NCI-H2081 treated with DMSO at 0.1 percent for 48 hours (cell line): Measurements from ENCODE around the gene CR2.
"Not testable (repeated sequence)": the region's sequence is repeated elsewhere in the genome, so short reads cannot be mapped to it uniquely, and the experiment has no call there.

ENCODE experiments used
- DNase-seq: peaks from one replicate; lab custom pipeline; 2025; lab: John Stamatoyannopoulos, UW

The CR2 gene

DNA sequence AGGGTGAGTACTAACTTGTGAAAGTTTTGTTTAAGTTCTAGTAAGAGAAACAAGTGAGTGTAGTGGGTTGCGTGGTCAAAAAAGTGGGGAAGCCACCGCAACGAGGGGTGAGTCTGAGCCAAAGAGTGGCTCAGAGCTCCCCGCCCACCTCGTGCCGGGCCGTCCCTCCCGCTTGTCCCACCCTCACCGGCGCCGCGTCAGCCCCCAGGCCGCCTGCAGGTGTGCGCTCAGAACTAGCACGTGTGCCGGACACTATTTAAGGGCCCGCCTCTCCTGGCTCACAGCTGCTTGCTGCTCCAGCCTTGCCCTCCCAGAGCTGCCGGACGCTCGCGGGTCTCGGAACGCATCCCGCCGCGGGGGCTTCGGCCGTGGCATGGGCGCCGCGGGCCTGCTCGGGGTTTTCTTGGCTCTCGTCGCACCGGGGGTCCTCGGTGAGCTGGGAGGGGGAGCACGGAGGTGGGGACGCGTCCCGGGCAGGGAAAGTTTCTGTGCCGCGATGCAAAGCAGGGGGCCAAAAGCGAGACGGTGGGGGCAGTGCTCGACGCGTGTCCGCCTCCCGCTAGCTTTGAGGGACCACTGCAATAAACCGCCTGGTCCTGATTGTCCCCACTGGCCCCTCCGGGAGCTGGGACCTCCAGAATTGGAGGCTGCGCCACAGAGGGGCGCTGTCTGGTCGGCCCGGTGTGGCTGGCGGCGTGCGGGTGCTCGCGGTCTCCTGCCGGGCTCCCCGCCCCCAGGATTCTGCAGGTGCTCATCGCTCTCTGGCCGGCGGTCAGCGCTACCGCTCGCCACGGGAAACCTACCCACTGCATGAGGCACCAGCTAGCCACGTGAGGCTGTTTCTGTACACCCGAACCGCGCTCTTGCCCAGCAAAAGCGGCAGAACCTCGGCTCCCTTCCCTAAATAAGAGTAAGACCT, at the start of gene CR2:
CR2 (plus strand) TSS at position 283 of the 919 bp plus-strand sequence; CDS start at position 374, 91 bp downstream.
- DNase-seq = peak; percentile 11

DNA sequence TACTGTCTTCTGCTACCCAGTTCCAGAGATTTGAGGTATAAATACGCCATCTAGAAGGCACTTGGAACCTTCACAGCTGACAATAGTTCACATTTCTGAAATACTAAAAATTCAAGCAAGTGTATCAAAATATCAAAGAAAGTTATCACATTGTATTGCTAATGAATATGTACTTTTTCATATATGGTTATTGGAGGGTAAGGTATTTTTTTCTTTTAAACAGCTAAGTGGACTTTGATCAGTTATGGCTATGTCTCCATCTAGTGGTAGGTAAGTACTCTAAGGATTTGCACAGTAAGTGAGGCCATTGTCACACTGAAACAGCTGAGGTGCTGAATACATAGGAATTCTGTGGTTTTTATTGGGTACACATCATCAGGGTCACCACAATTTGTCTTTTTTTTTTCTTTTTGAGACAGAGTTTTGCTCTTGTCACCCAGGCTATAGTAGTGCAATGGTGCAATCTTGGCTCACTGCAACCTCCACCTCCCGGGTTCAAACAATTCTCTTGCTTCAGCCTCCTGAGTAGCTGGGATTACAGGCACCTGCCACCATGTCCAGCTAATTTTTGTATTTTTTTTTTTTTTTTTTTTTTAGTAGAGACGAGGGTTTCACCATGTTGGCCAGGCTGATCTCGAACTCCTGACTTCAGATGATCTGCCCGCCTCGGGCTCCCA, 49.1 kb upstream of the CR2 start:
- DNase-seq = peak; percentile 56

DNA sequence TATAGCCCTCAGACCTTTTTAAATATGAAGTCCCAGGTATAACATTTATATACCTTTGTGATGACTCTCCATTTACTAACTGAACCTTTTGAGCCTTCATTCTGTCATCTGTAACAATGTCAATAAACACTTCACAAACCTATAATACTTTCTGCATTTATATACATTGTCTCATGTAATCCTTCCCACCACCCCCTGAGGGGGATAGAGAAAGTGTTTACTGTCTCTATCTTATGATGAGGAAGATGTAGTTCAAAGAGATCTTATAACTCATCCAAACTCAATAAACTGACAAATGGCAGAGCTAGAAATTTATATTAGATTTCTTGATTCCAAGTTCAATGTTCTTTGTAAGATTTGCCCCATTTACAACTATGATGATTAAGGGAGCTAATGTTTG, 48.3 kb upstream of the CR2 start:
- no peak for DNase-seq

DNA sequence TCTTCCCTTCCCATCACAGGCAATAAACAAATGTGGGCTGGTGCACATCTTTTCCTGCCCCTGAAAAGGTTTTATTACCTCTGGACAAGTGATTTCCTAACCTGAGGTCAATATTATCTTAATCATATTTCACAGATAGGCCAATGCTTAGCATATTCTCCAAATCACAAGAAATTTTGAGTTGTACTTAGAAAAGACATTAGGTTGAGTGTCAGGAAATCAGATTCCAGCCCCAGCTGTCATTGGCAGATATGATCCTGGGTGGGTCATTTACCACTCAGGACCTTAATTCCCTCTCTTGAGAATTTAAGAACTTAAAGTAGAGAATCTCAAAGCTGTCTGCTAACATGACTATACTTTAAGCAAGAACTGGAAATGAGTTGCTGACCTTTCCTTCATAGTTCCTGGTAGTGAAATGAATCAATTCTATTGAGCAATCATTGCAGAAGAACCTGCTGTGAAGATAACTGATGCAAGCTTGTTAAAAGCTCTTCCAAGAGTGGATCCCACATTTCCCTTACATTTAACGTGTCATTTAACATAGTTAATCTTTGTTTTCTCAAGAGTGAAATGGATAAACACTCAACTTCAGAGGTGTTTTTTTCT, 46.4 kb upstream of the CR2 start:
- no peak for DNase-seq

DNA sequence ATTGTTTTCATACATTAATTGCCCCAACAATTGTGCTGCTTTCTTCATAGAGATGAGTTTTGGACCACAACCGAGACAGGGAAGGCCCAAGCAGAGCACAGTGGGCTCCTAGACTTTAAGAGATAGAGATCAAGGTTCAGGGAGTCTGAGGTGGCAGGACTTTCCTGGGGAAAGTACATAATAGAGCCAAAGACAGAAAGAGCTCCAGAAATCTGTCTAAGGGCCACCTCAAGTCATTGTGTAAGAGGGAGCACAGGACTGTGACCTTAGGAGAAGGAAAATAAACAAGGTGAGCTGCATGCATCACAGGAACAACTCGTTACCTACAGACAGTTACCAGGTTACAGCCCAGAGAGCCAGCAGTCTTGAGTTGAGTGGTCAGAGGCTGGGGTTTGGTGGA, 41.3 kb upstream of the CR2 start:
- DNase-seq = no peak

DNA sequence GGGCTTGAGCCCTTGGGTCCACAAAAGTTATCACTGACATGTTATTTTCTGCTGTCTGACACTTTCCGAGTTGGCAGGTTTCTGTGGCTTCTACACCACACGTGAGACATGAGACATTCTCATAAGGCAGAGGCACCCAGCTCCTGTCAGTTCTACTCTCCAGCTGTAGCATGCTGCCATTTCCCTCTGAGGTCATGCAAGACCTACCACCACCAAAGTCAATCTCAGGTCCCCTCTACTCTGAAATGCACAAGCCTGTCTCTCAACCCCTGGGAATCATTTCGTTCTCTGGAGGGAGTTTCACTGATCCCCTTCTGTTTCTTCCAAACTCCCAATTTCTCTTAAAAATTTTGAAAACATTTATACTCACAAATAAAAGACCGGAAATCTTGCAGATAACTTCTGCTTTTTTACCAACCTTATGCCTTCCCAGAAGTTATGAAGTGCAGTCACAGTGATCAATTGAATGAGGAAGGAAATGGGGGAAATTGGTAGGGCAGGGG, 39.5 kb upstream of the CR2 start:
- no peak for DNase-seq

DNA sequence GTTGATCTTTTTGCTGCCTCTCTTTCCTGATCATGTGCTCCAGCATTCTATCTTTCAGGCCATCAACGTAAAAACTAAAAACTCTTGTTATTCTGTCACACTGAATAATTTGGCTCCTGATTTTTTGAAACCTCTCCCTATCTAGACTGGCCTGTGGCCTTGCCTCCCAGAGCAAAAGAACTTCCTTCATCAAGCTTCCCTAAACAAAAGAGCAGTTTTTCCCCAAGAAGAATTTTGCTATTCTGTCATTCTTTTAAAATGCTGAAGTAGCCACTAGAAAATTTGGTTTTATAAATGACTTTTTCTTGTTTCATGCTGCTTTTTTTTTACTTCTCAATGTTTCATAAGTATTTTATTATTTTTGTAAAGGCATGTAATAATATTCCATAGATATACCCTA, 37.1 kb upstream of the CR2 start:
- DNase-seq = no peak

DNA sequence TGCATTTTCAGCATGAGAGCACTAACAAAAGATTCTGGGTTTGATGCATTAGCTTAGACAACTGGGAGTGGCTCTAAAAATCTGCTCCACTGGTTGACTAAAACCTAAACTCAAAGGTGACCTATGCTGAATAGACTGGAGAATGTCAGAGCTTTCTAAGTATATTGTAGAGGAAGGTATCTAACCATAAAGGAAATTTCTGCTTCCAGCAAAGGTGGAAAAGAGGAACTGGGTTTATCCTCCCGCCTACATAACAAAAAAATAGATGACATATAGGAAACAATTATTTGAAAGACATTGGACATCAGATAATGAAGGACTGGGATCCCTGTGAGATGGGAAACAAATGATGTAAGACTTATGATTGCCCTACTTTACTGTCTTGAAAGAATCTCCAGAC, 35.8 kb upstream of the CR2 start:
- no peak for DNase-seq

DNA sequence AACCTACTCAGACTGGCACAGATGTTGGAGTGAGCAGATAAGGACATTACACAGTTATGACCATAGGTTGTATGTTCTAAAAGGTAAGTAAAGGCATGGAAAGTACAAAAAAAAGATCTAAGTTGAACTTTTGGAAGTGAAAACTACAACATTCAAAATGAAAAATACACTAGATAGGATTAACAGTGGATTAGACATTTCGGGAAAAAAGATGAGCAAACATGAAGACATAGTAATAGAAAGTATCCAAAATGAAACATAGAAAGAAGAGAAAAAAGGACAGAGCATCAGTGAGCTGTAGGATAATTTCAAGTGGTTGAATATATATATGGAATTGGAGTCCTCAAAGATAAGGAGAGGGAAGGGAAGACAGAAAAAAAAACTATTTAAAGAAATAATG, 34.0 kb upstream of the CR2 start:
- no peak for DNase-seq

DNA sequence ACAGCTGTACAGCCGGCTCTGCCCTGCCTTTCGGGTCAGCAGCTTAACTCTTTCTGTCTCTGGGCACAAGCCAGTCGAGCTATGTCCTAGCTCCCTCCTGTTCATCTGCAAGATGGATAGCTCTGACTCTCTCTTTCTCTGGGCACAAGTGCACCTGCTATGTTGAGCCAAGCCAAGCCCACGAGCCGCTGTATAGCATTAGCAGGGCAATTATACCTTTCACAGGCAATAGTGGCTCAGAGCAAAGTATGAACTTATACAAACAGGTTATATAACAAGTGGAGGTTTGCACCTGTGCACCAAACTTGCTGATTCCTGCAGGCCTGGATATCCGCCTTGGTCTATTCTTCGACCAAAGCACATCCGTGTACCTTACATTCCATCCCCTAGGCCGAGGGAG, 33.0 kb upstream of the CR2 start:
- DNase-seq = no peak

DNA sequence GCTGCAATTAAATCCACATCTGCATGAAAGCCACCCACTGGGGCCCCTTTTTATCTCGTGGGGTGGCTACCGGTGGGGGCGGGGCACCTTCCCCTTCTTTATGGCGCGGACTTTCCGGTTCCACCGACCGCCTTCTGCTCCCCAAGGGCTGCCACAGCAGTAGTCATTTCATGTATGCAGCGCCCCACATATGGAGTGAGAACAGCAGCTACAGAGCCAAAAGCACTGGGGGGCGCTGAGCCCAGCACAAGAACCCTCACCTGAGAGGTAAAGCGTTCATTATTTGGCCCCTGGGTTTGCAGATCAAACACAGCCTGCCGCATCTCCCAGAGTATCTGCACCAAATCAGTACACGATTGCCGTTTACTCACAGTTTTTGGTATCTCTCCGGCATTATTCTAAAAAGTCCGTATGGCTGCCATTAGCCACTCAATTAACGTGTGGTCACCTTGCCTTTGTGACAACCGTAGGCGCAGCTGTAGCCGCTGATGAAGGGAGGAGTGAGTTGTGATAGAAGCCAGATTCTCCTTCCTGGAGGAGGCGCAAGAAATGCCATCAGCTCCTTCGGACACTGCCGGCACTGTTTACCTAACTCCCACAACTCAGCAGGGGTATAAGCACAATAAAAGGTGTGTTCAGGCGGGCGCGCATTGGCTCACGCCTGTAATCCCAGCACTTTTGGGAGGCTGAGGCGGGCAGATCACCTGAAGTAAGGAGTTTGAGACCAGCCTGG, 30.4 kb upstream of the CR2 start:
- no peak for DNase-seq

DNA sequence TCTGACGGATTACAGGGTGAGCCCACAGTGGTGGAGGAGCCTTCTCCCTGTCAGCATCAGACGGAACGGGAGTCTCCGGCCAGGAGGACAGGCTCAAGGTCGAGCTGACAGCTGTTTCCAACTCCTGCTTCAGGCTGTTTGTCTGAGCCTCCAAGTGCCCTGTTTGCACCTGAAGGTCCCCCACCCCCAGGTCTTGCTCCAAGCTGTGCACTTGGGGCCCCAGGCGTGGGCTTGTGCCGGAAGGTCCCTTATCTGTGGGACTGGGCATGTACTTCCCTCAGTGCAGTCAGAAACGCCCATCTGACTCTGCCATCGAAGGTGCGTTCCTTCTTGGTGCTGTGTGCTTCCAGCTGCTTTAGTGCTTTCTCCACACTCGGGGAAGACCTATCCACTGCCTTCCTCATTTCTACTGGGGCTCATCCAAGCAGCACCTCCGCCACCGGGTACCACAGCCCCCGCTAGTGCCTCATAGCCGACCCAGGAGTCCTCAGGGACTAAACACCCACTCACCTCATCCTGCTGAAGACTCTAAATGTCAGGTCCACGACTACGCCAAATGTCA, 29.5 kb upstream of the CR2 start:
- no peak for DNase-seq

DNA sequence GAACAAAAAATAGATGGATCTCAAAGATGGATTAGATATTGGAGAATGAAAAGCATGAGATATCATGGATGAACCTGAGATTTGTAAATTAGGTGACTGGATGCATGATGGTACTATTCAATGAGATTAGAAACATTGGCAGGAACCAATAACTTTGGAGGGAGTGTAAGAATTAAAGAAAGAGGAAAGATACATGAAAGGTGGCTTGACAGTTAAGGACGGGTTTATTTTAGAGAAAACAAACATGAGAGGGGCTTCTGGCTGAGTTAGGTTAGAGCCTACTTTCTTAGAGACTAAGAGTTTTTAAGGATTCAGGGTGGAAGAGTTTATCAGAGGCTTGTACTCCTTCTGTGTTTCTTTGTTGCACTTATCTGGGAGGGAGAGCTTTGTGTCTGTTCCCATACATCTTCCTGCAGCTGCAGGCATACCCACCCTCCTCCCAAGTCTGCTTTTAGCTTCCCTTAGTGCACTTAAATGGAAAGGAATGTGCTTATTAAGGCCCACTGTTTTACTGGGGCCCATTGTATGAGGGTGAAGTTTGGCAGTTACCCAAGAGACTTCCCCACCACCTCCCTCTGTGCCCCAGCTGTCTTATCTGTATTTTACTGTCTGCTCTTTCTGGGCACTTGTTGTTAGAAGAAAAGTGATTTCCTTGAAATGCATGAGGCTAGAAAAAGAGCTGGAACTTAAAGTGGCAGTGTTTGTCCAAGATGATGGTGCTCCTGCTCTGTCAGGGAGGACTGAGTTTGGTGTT, 26.1 kb upstream of the CR2 start:
- no peak for DNase-seq

DNA sequence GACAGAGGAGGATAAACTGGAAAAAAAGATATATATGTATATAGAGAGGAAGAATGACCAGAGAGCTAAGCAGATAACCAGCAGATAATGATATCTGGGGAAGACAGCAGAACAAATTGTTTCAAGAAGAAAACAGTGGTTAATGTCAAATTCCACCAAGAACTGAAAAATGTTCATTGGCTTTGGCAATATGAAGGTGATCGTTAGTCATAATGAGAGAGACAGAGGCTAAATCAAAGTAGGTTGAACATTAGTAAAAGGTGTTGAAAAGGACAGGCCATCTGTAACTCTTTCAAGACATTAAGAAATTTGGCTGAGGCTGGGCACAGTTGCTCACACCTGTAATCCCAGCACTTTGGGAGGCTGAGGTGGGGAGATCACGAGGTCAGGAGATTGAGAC, 25.3 kb upstream of the CR2 start:
- no peak for DNase-seq

DNA sequence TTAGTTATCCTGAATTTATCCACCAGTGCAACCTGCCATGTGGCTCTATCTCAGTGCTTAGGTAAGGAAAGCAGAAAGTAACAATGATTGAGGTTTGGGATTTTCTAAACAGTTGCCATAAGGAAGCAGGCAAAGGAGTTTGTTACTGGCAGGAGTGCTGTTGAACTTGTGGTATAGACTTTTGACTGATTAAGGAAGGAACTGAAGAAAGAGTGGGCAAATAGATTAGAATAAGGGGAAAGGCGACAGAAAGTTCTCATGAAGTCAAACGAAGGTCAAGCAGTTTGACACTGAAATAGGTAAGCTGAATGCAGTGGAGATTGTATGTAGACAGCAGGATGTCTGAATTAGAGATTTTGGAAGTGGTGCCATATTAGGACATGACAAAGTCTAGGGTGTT, 24.2 kb upstream of the CR2 start:
- DNase-seq = no peak

DNA sequence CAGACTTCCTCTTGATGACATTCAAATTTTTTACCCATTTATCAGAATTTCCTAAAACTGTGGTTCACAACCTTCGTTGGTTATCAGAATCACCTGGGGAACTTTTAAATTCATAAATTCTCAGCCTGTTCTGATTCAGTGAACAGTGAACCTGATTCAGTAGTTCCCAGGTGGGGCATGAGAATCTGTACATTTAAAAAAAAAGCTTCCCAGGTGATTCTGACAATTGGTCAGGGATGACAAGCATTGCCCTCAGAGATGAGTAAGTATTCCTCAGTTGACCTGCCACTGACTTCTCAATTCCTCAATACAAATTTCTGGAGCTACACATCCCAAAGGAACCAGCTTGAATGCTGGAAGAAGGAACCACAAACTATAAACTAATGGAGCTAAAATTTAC, 23.5 kb upstream of the CR2 start:
- DNase-seq = no peak

DNA sequence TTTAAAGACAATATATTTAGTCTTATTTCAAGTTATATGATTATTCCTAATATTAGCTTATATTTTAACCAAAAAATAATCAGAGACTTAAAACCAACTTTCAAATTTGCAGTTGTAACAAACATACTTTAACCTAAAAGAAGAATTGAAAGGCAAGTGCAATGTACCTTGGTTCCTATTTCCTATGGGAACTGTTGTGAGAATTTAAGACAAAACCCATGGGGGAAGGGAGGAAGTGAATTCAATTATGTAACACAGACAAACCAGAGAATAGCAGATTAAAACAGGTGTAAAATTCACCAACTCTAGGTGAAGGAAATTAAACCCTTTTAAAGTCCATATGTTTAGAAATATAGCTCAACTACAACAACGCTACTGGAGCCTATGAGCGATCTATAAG, 22.6 kb upstream of the CR2 start:
- no peak for DNase-seq

DNA sequence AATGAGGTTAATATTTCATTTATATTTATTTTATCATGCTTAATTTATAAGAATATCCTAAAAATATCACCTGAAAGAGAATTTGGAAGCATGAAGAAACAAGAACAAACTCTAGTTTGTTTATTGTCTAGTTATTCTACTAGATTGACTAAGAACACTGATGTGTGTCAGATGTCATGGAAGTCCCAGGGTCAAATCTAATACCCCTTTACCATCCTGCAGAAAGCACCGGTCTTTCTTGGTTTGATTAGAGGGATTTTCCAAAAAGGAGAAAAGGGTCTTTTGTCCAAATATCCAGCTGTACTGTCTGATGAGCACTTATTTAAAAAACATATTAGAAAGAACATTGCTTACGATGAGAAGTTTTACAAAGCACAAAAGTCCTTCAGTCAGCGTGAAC, 20.7 kb upstream of the CR2 start:
- no peak for DNase-seq

DNA sequence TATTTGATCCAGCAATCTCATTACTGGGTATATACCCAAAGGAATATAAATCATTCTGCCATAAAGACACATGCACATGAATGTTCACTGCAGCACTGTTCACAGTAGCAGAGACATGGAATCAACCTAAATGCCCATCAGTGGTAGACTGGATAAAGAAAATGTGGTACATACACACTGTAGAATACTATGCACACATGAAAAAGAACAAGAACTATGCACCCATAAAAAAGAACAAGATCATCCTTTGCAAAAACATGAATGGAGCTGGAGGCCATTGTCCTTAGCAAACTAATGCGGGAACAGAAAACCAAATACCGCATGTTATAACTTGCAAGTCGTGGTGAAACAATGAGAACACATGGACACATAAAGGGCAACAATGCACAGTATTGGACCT, 17.4 kb upstream of the CR2 start:
- not testable (repeated sequence) for DNase-seq

DNA sequence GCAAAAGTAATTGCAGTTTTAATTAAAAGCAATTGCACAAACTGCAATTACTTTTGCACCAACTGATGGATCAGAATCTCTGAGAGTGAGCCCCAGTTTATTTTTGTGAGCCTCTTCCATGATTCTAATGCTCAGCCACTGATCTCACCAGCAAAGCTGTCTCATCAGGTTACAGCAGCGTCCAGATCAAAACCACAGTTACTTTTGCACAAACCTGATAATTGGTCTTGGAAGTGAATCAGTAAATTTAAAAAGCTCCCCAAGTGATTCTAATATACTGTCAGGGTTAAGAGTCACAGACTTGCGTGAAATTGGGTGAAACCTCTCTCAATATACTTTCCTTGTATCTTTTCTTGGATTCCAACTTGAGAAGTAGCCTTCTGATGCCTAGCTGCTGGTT, 13.5 kb upstream of the CR2 start:
- DNase-seq = no peak
